PC-9 (cell line): Measurements from ENCODE around the gene MTG2.

Source experiments
- EZH2 ChIP-seq: fragments of 200-600 bp; sonication (generic); IDR thresholded peaks from 2 replicates; pipeline ENCODE4 v1.8.0; 2017; ENCODE audit warnings: antibody characterized with exemption, low read depth
- TF ChIP-seq, protein P1 (sequence below): fragments of 200-600 bp; sonication (generic); conservative IDR thresholded peaks from 2 replicates; pipeline ENCODE4 v1.6.1; 2017; ENCODE audit warnings: mixed run types, antibody characterized with exemption, mild to moderate bottlenecking, moderate library complexity

DNA sequence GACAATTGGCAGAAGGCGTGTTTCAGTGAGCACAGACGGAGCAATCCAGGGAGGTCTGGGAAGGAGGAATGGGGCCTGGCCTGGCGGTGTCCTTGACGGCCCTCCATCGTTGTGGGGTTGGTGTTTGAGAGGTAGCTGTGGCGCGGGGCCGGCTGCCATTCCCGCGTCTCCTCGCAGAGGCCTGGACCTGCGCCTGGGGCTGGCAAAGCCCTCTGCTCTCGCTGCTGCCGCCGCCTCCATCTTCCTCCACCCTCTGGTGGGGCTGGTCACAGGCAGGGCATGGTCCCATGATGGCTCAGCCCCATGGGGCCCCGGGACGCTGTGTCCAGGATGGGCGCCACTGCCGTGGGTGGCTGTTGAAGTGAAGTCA, 63.1 kb downstream of the MTG2 start:
- TF ChIP-seq, protein P1, sequence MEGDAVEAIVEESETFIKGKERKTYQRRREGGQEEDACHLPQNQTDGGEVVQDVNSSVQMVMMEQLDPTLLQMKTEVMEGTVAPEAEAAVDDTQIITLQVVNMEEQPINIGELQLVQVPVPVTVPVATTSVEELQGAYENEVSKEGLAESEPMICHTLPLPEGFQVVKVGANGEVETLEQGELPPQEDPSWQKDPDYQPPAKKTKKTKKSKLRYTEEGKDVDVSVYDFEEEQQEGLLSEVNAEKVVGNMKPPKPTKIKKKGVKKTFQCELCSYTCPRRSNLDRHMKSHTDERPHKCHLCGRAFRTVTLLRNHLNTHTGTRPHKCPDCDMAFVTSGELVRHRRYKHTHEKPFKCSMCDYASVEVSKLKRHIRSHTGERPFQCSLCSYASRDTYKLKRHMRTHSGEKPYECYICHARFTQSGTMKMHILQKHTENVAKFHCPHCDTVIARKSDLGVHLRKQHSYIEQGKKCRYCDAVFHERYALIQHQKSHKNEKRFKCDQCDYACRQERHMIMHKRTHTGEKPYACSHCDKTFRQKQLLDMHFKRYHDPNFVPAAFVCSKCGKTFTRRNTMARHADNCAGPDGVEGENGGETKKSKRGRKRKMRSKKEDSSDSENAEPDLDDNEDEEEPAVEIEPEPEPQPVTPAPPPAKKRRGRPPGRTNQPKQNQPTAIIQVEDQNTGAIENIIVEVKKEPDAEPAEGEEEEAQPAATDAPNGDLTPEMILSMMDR = no peak
- TF ChIP-seq EZH2 = no peak
